Choroid plexus epithelial cell (primary cell): ENCODE data around the gene GRIPAP1.

Experiments
- DNase-seq: peaks from one replicate; pipeline ENCODE4 v3.0.0-alpha.2; 2010; ENCODE audit warnings: low read depth
- H3K4me3 ChIP-seq: 2 replicates; pipeline ENCODE4 v1.5.1; 2011; ENCODE audit warnings: low read depth, mild to moderate bottlenecking, control low read depth, low read length, moderate library complexity
- CTCF ChIP-seq: conservative IDR thresholded peaks from 2 replicates; pipeline ENCODE4 v1.5.1; 2011; ENCODE audit warnings: low read depth, mild to moderate bottlenecking, control low read depth, inconsistent platforms, low read length, moderate library complexity

The GRIPAP1 gene

GRCh38 chrX:48927123-48927522 is 74.9 kb downstream of the GRIPAP1 start:
- TF ChIP-seq CTCF, result no peak
- DNase-seq, result no peak
- H3K4me3 ChIP-seq, result no peak overlapping the region

GRCh38 chrX:48924270-48924669 is 77.8 kb downstream of the GRIPAP1 start:
- no peak for DNase-seq
- no peak overlapping the region for H3K4me3 ChIP-seq
- no peak for TF ChIP-seq CTCF

GRCh38 chrX:48923771-48924170 is 78.3 kb downstream of the GRIPAP1 start:
- DNase-seq, result no peak
- no peak overlapping the region for H3K4me3 ChIP-seq
- TF ChIP-seq CTCF, result no peak
